MM.1S (cell line): ENCODE measurements around the gene DCDC2C.
A peak's percentile ranks its signal among the peaks of the same experiment; 100 is the strongest.
"Not testable (repeated sequence)": the region's sequence is repeated elsewhere in the genome, so short reads cannot be mapped to it uniquely, and the experiment has no call there.

ENCODE experiments used
- DNase-seq: peaks from one replicate; pipeline ENCODE4 v3.0.0-alpha.2; 2015
- H2AFZ ChIP-seq: fragments of 300-600 bp; sonication (generic); 2 replicates; pipeline ENCODE4 v1.6.0; 2016; ENCODE audit warnings: antibody characterized with exemption, low read length
- H3F3A ChIP-seq: fragments of 300-600 bp; sonication (generic); 2 replicates; pipeline ENCODE4 v1.6.1; 2016; ENCODE audit warnings: mild to moderate bottlenecking, antibody characterized with exemption, low read length, moderate library complexity, mixed read lengths; ENCODE audit not compliant: insufficient read depth
- H3K27ac ChIP-seq: fragments of 300-600 bp; sonication (generic); 2 replicates; pipeline ENCODE4 v1.5.1; 2016; ENCODE audit warnings: mild to moderate bottlenecking, low read length
- H3K27me3 ChIP-seq: fragments of 300-600 bp; sonication (generic); replicated peaks from 2 replicates; pipeline ENCODE4 v1.6.0; 2016; ENCODE audit warnings: low read length; ENCODE audit not compliant: insufficient read depth
- H3K36me3 ChIP-seq: fragments of 300-600 bp; sonication (generic); replicated peaks from 2 replicates; pipeline ENCODE4 v1.6.1; 2016; ENCODE audit warnings: mild to moderate bottlenecking, low read length, mixed read lengths; ENCODE audit not compliant: insufficient read depth
- H3K4me1 ChIP-seq: fragments of 300-600 bp; sonication (generic); 2 replicates; pipeline ENCODE4 v1.6.1; 2016; ENCODE audit warnings: low read length, mixed read lengths
- H3K4me2 ChIP-seq: fragments of 300-600 bp; sonication (generic); 2 replicates; pipeline ENCODE4 v1.6.0; 2016; ENCODE audit warnings: low read depth, low read length
- H3K4me3 ChIP-seq: fragments of 300-600 bp; sonication (generic); 2 replicates; pipeline ENCODE4 v1.5.1; 2016; ENCODE audit warnings: low read length, mixed read lengths
- H3K79me2 ChIP-seq: fragments of 300-600 bp; sonication (generic); 2 replicates; pipeline ENCODE4 v1.6.1; 2016; ENCODE audit warnings: mixed run types, low read length, mixed read lengths
- H3K9ac ChIP-seq: fragments of 300-600 bp; sonication (generic); 2 replicates; pipeline ENCODE4 v1.6.1; 2016; ENCODE audit warnings: low read length, mixed read lengths
- H3K9me2 ChIP-seq: fragments of 300-600 bp; sonication (generic); replicated peaks from 2 replicates; pipeline ENCODE4 v1.6.1; 2016; ENCODE audit warnings: mild to moderate bottlenecking, low read length, mixed read lengths; ENCODE audit not compliant: insufficient read depth
- H3K9me3 ChIP-seq: fragments of 300-600 bp; sonication (generic); replicated peaks from 2 replicates; pipeline ENCODE4 v1.6.1; 2016; ENCODE audit warnings: mild to moderate bottlenecking, low read length, mixed read lengths; ENCODE audit not compliant: insufficient read depth
- H4K20me1 ChIP-seq: fragments of 300-600 bp; sonication (generic); 2 replicates; pipeline ENCODE4 v1.6.1; 2016; ENCODE audit warnings: mild to moderate bottlenecking, low read length, moderate library complexity, mixed read lengths; ENCODE audit not compliant: insufficient read depth
- CTCF ChIP-seq: fragments of 300-600 bp; sonication (generic); IDR thresholded peaks from 2 replicates; pipeline ENCODE4 v1.5.1; 2016; ENCODE audit warnings: antibody characterized with exemption, low read length, mixed read lengths
- EZH2 ChIP-seq: fragments of 300-600 bp; sonication (generic); optimal IDR thresholded peaks from 2 replicates; pipeline ENCODE3; 2017; ENCODE audit warnings: low read depth, mild to moderate bottlenecking, antibody characterized with exemption, low read length, mixed read lengths
- EZH2phosphoT487 ChIP-seq: fragments of 300-600 bp; sonication (generic); IDR thresholded peaks from 2 replicates; pipeline ENCODE4 v1.6.1; 2018; ENCODE audit warnings: antibody characterized with exemption, low read length

The DCDC2C gene

GRCh38 chr2:3814706-3815245 lies 111.4 kb downstream of the DCDC2C start:
- H3K4me2 ChIP-seq: no peak overlapping the region
- no peak overlapping the region for H3K4me3 ChIP-seq
- H3F3A ChIP-seq: no peaks in the 10 kb centered on the region
- TF ChIP-seq EZH2: no peak
- DNase-seq: no peak
- H3K27ac ChIP-seq: no peak overlapping the region
- no peaks in the 10 kb centered on the region for H3K79me2 ChIP-seq
- no peak overlapping the region for H2AFZ ChIP-seq
- no peaks in the 10 kb centered on the region for H3K36me3 ChIP-seq
- no peaks in the 10 kb centered on the region; the same call in 1 of the 2 replicates for H3K9me3 ChIP-seq
- no peaks in the 10 kb centered on the region for H4K20me1 ChIP-seq
- H3K27me3 ChIP-seq: no peaks in the 10 kb centered on the region
- H3K9me2 ChIP-seq: no peaks in the 10 kb centered on the region
- H3K4me1 ChIP-seq: no peaks in the 10 kb centered on the region
- no peak overlapping the region for H3K9ac ChIP-seq

- not testable (repeated sequence) for H4K20me1 ChIP-seq, H3K27me3 ChIP-seq, DNase-seq, H3K9me3 ChIP-seq, H3F3A ChIP-seq, H2AFZ ChIP-seq, H3K4me1 ChIP-seq, H3K4me2 ChIP-seq, H3K36me3 ChIP-seq, H3K27ac ChIP-seq, H3K9me2 ChIP-seq, H3K79me2 ChIP-seq, H3K9ac ChIP-seq, H3K4me3 ChIP-seq
These were observed 113.8 kb downstream of the DCDC2C start for GRCh38 chr2:3817144-3817543.

GRCh38 chr2:3823748-3824147 lies 120.4 kb downstream of the DCDC2C start:
- no peaks in the 10 kb centered on the region for H3K9me3 ChIP-seq
- H3K79me2 ChIP-seq: no peaks in the 10 kb centered on the region
- H3K9me2 ChIP-seq: no peaks in the 10 kb centered on the region
- DNase-seq: no peak
- TF ChIP-seq EZH2phosphoT487 (no peak), CTCF (no peak), EZH2 (no peak)
- no peak overlapping the region for H3K27ac ChIP-seq
- H3K4me3 ChIP-seq: no peak overlapping the region
- H3F3A ChIP-seq: no peaks in the 10 kb centered on the region
- no peaks in the 10 kb centered on the region for H4K20me1 ChIP-seq
- H3K9ac ChIP-seq: no peak overlapping the region
- no peak overlapping the region for H2AFZ ChIP-seq
- no peak overlapping the region for H3K4me2 ChIP-seq
- H3K27me3 ChIP-seq: no peaks in the 10 kb centered on the region
- no peaks in the 10 kb centered on the region for H3K36me3 ChIP-seq
- H3K4me1 ChIP-seq: no peaks in the 10 kb centered on the region

GRCh38 chr2:3827673-3828575 lies 124.5 kb downstream of the DCDC2C start:
- TF ChIP-seq CTCF (peak; percentile 41), EZH2phosphoT487 (no peak)
- Histone ChIP-seq H3K27ac (no peak overlapping the region), H3K27me3 (no peaks in the 10 kb centered on the region), H3K9me3 (no peaks in the 10 kb centered on the region), H3K79me2 (no peaks in the 10 kb centered on the region), H4K20me1 (no peaks in the 10 kb centered on the region), H3K9ac (no peak overlapping the region), H2AFZ (no peak overlapping the region), H3K36me3 (no peaks in the 10 kb centered on the region), H3F3A (no peaks in the 10 kb centered on the region), H3K4me2 (no peak overlapping the region), H3K4me3 (no peak overlapping the region), H3K4me1 (no peaks in the 10 kb centered on the region), H3K9me2 (no peaks in the 10 kb centered on the region)
- peak; percentile 8 for DNase-seq
